ENCODE measurements around the gene NSD1. TPM values are rescaled to one million over a fixed set of nuclear protein-coding genes. Genes with fewer than 3 reads are reported as not detected.

The NSD1 gene
- total RNA-seq, 1 experiment from 2014 or later = 58.8 TPM

DNA sequence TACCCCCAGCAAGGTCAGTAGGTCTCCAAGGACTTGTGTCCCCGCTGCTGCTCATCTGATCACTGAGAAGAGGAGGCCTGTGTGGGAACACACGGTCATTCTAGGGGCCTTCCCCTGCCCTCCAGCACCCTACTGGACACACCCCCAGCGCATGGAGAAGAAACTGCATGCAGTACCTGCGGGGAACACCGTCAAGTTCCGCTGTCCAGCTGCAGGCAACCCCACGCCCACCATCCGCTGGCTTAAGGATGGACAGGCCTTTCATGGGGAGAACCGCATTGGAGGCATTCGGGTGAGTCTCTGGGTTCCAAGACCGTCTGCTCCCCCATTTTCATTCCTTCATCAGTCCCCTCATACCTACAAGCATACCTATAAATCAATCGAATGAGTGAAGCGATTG is 42.8 kb upstream of the NSD1 start:
- no peaks in the 10 kb centered on the region for H3K9me2 ChIP-seq (ENCODE audit: insufficient read depth)
- no peak overlapping the region for H2AFZ ChIP-seq (ENCODE audit: low read depth, low read length, poor library complexity, severe bottlenecking)

DNA sequence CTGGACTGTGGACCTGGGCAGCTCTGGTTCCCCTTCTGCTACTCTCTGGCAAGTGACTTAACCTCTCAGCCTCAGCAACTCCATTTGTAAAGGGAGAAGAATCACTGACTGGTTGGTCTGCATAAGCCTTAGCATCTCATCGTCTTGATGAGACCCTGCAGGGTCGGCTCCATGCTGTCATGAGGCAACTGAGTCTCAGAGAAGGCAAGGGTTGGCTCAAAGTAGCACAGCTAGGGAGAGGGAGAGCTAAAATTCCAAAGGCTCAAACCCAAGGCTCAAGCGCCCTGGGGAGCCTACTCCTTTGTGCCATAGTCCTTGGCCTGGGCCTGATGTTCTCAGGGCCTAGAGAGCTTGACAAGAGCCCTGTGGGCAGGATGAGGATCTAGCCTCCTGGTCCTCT is 42.3 kb upstream of the NSD1 start:
- H3K79me2 ChIP-seq (ENCODE audit: insufficient read depth, low read length) = peaks cover 21% of the 10 kb centered on the region
- ATAC-seq (no peak), DNase-seq (ENCODE audit: low read depth, low spot score) (no peak)
- H3K4me1 ChIP-seq (ENCODE audit: control insufficient read depth in 1 of 2, insufficient read depth in 2 of 2, low read length in 2 of 2) = peaks cover 1 to 8% of the 10 kb centered on the region in 2 experiments; a peak in 3 of 4 replicates
- RAD21 ChIA-PET (ENCODE audit: low non-redundant PET in 1 of 2, low total read pairs in 2 of 2, uncharacterized antibody in 2 of 2, unreplicated experiment in 2 of 2) = no interaction called here
- no peak overlapping the region for H2AFZ ChIP-seq (ENCODE audit: low read depth, low read length, poor library complexity, severe bottlenecking)
- intact Hi-C loops (cut with micrococcal nuclease) = no loop called here
- no TSS peak for BruUV-seq (replicated peaks)
- peaks cover 3 to 12% of the 10 kb centered on the region in 2 experiments; a peak in 2 of 4 replicates for H3K36me3 ChIP-seq (ENCODE audit: control insufficient read depth in 1 of 2, insufficient read depth in 2 of 2, low read length in 2 of 2)
- POLR2A ChIA-PET = no interaction called here
- H3K4me3 ChIP-seq (replicated peaks in 1 of 2; ENCODE audit: low read depth in 1 of 2, low read length in 2 of 2) = no peak overlapping the region
- no peaks in the 10 kb centered on the region for H3K27me3 ChIP-seq (ENCODE audit: insufficient read depth, low read length)
- H3K9me3 ChIP-seq (ENCODE audit: control insufficient read depth in 1 of 2, insufficient read depth in 1 of 2, low read depth in 1 of 2, low read length in 2 of 2) = no peaks in the 10 kb centered on the region
- no peaks in the 10 kb centered on the region for H3K9me2 ChIP-seq (ENCODE audit: insufficient read depth)
- H3K4me2 ChIP-seq (ENCODE audit: low read length) = no peak overlapping the region
- H4K20me1 ChIP-seq (ENCODE audit: insufficient read depth) = no peaks in the 10 kb centered on the region
- no peak overlapping the region for H3K27ac ChIP-seq (ENCODE audit: low read depth, low read length)
- TF ChIP-seq POLR2A (IDR thresholded peaks at IDR 0.05; ENCODE audit: borderline replicate concordance, extremely low read depth, insufficient read depth, insufficient read length) = no peak
- no peak for TF ChIP-seq CEBPB (IDR thresholded peaks at IDR 0.05; ENCODE audit: low read depth)
- TF ChIP-seq POLR2AphosphoS5 (IDR thresholded peaks at IDR 0.05; ENCODE audit: low read depth, low read length) = no peak
- TF ChIP-seq JUND (IDR thresholded peaks at IDR 0.05) = no peak
- TF ChIP-seq EGR1 (IDR thresholded peaks at IDR 0.05; ENCODE audit: low read depth) = no peak
- TF ChIP-seq ELF1 (IDR thresholded peaks at IDR 0.05; ENCODE audit: borderline replicate concordance, low read depth) = no peak
- no peak for TF ChIP-seq CBX3 (IDR thresholded peaks at IDR 0.05; ENCODE audit: low read depth)
- no peak for TF ChIP-seq ZNF274 (IDR thresholded peaks at IDR 0.05; ENCODE audit: low read depth, low read length)
- TF ChIP-seq, protein P1, sequence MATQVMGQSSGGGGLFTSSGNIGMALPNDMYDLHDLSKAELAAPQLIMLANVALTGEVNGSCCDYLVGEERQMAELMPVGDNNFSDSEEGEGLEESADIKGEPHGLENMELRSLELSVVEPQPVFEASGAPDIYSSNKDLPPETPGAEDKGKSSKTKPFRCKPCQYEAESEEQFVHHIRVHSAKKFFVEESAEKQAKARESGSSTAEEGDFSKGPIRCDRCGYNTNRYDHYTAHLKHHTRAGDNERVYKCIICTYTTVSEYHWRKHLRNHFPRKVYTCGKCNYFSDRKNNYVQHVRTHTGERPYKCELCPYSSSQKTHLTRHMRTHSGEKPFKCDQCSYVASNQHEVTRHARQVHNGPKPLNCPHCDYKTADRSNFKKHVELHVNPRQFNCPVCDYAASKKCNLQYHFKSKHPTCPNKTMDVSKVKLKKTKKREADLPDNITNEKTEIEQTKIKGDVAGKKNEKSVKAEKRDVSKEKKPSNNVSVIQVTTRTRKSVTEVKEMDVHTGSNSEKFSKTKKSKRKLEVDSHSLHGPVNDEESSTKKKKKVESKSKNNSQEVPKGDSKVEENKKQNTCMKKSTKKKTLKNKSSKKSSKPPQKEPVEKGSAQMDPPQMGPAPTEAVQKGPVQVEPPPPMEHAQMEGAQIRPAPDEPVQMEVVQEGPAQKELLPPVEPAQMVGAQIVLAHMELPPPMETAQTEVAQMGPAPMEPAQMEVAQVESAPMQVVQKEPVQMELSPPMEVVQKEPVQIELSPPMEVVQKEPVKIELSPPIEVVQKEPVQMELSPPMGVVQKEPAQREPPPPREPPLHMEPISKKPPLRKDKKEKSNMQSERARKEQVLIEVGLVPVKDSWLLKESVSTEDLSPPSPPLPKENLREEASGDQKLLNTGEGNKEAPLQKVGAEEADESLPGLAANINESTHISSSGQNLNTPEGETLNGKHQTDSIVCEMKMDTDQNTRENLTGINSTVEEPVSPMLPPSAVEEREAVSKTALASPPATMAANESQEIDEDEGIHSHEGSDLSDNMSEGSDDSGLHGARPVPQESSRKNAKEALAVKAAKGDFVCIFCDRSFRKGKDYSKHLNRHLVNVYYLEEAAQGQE (IDR thresholded peaks at IDR 0.05; ENCODE audit: low read depth) = no peak
- no peak for TF ChIP-seq EZH2 (IDR thresholded peaks at IDR 0.05)
- no peak for TF ChIP-seq FOSL1 (IDR thresholded peaks at IDR 0.05; ENCODE audit: low read depth)
- TF ChIP-seq ZFX (IDR thresholded peaks at IDR 0.05) = no peak
- TF ChIP-seq YY1 (IDR thresholded peaks at IDR 0.05; ENCODE audit: extremely low read depth, insufficient replicate concordance, low read depth, low read length) = no peak
- TF ChIP-seq SP1 (IDR thresholded peaks at IDR 0.05; ENCODE audit: low read depth) = no peak
- no peak for TF ChIP-seq SRF (IDR thresholded peaks at IDR 0.05; ENCODE audit: low read depth)
- TF ChIP-seq, protein P2, sequence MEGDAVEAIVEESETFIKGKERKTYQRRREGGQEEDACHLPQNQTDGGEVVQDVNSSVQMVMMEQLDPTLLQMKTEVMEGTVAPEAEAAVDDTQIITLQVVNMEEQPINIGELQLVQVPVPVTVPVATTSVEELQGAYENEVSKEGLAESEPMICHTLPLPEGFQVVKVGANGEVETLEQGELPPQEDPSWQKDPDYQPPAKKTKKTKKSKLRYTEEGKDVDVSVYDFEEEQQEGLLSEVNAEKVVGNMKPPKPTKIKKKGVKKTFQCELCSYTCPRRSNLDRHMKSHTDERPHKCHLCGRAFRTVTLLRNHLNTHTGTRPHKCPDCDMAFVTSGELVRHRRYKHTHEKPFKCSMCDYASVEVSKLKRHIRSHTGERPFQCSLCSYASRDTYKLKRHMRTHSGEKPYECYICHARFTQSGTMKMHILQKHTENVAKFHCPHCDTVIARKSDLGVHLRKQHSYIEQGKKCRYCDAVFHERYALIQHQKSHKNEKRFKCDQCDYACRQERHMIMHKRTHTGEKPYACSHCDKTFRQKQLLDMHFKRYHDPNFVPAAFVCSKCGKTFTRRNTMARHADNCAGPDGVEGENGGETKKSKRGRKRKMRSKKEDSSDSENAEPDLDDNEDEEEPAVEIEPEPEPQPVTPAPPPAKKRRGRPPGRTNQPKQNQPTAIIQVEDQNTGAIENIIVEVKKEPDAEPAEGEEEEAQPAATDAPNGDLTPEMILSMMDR (IDR thresholded peaks at IDR 0.05 in 2 of 3, conservative IDR thresholded peaks at IDR 0.05 in 1 of 3; ENCODE audit: borderline replicate concordance in 1 of 3, insufficient read depth in 1 of 3, low read depth in 2 of 3, low read length in 2 of 3) = no peak
- CTCF ChIA-PET = no interaction called here
- no peak overlapping the region for H3K9ac ChIP-seq (ENCODE audit: low read length)

More for the DNA sequence above, 42.8 kb upstream of the NSD1 start:
- ChIA-PET POLR2A (no interaction called here), RAD21 (ENCODE audit: low non-redundant PET in 1 of 2, low total read pairs in 2 of 2, uncharacterized antibody in 2 of 2, unreplicated experiment in 2 of 2) (no interaction called here), CTCF (no interaction called here)
- Histone ChIP-seq H3K9ac (ENCODE audit: low read length) (no peak overlapping the region), H3K36me3 (ENCODE audit: control insufficient read depth in 1 of 2, insufficient read depth in 2 of 2, low read length in 2 of 2) (peaks cover 3 to 12% of the 10 kb centered on the region in 2 experiments; a peak in 2 of 4 replicates), H3K79me2 (ENCODE audit: insufficient read depth, low read length) (peaks cover 21% of the 10 kb centered on the region), H4K20me1 (ENCODE audit: insufficient read depth) (no peaks in the 10 kb centered on the region), H3K27ac (ENCODE audit: low read depth, low read length) (no peak overlapping the region), H3K4me3 (replicated peaks in 1 of 2; ENCODE audit: low read depth in 1 of 2, low read length in 2 of 2) (no peak overlapping the region), H3K9me3 (ENCODE audit: control insufficient read depth in 1 of 2, insufficient read depth in 1 of 2, low read depth in 1 of 2, low read length in 2 of 2) (no peaks in the 10 kb centered on the region), H3K4me1 (ENCODE audit: control insufficient read depth in 1 of 2, insufficient read depth in 2 of 2, low read length in 2 of 2) (peaks cover 6 to 12% of the 10 kb centered on the region in 2 experiments; a peak in 3 of 4 replicates), H3K4me2 (ENCODE audit: low read length) (no peak overlapping the region), H3K27me3 (ENCODE audit: insufficient read depth, low read length) (no peaks in the 10 kb centered on the region)
- intact Hi-C loops (cut with micrococcal nuclease) = no loop called here
- DNase-seq (ENCODE audit: low read depth, low spot score) = no peak
- no peak for ATAC-seq
- no peak for TF ChIP-seq TCF7L2 (IDR thresholded peaks at IDR 0.05; ENCODE audit: borderline replicate concordance, extremely low read depth, insufficient read depth, insufficient read length)
- no peak for TF ChIP-seq EZH2 (IDR thresholded peaks at IDR 0.05)
- no peak for TF ChIP-seq EZH2phosphoT487 (IDR thresholded peaks at IDR 0.05; ENCODE audit: borderline replicate concordance)
- TF ChIP-seq FOSL1 (IDR thresholded peaks at IDR 0.05; ENCODE audit: low read depth) = no peak
- no TSS peak for BruUV-seq (replicated peaks)

Measured in HCT116 (cell line).